HG03139 (cell line): Measurements from ENCODE around the gene PPP1R3D.
"Not testable (repeated sequence)": the region's sequence is repeated elsewhere in the genome, so short reads cannot be mapped to it uniquely, and the experiment has no call there.

Source experiments
- ATAC-seq: cut with Tn5 transposase; IDR thresholded peaks from one replicate; pipeline ENCODE4 v1.9.1; 2021; ENCODE audit not compliant: unreplicated experiment

Gene PPP1R3D, protein sequence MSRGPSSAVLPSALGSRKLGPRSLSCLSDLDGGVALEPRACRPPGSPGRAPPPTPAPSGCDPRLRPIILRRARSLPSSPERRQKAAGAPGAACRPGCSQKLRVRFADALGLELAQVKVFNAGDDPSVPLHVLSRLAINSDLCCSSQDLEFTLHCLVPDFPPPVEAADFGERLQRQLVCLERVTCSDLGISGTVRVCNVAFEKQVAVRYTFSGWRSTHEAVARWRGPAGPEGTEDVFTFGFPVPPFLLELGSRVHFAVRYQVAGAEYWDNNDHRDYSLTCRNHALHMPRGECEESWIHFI

DNA sequence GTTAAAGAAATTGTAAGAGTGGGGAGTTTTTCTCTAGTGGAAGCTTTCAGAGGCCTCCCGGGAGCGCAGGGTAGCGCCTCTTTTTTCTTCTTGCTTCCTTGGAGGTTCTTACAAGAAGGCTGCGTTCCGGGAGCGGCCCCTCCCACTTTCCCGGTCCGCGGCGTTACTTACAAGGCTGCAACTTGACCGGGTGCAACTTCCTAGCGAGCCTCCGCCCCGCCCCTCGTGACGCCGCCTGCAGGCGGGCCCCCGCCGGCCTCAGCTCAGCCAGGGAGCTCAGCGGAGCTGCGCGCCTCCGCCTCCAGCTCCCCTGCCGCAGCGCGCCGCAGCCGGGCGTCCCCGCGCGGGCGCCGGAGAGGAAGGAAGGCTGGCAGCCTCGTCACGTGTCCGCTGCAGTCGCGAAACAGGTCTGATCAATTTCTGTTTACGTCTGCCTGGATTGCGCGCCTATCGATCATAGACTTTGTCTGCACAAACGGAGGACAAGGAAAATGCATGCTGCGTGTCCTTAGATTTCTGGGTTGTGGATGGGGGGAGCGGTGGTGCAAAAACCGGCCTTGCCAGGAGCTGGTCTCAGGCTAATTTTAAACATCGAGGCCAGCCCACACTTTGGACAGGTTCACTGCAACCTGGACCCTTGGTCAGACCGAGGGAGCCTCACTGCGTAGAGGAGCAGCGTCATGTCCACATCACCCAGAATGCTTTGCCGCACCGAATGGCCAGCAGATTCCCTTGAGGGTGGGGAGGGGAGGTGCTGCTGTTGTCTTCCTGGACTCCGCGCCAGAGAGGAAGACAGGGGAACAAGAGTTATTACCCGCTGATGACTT is at the start of gene PPP1R3D, which contains the start of gene FAM217B:
PPP1R3D (minus strand) TSS at position 177 of the 827 bp plus-strand sequence. CDS start 374 bp downstream, outside the sequence.
FAM217B (plus strand) TSS at position 261 of the 827 bp plus-strand sequence. CDS start 3,555 bp downstream, outside the sequence.
- peak; percentile 85 for ATAC-seq

DNA sequence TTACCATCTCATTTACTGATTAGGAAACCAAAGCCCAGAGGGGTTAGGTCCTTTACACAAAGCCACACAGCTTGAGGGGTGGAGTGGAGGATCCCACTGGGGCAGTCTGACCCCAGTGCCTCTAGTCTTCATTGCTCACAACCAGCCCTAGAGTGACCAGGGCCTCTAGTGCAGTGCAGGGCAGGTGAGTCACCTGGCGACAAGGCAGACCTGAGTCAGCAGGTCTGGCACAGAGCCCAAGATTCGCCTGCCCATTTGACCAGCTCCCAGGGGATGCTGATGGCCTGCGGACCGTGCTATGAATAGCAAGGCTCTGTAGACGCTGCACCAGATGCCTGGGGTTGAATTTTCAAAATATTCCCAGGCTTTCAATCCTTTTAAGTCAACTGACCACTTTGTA is 48.0 kb upstream of the PPP1R3D start:
- ATAC-seq = no peak

DNA sequence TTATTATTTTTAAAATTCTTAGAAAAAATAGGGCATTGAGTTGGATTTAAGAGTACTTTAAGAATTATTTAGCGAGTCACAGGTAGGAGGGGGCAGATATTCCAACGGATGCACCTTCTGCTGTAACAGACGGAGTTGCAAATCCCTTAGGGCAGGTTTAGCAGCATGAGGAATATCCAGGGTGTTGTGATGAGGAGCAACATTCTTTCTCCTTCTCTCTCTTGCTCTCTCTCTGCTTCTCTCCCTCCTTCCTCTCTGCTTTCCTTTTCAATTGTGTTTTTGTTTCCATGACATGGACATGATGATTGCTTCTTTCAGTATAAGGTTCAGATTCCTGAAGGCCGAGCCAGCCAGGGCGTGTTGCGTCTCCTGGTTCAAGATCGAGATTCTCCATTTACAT is 47.0 kb upstream of the PPP1R3D start:
- no peak for ATAC-seq

DNA sequence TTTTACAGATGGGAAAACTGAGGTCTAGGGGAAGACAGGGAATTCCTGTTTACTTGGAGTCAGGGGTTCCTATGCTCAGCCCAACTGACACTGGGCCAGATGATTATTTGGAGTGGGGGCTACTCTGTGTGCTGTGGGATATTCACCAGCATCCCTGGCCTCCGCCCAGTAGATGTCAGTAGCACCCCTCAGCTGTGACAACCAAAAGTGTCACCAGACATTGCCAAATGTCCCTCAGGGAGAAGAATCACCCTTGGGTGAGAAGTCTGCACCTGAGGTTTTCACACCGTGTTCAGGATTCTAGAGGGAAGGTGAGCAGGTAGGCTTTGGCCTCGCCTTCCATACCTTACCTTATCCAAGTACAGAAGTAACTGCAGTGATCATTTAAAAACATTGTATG is 45.8 kb upstream of the PPP1R3D start:
- no peak for ATAC-seq

DNA sequence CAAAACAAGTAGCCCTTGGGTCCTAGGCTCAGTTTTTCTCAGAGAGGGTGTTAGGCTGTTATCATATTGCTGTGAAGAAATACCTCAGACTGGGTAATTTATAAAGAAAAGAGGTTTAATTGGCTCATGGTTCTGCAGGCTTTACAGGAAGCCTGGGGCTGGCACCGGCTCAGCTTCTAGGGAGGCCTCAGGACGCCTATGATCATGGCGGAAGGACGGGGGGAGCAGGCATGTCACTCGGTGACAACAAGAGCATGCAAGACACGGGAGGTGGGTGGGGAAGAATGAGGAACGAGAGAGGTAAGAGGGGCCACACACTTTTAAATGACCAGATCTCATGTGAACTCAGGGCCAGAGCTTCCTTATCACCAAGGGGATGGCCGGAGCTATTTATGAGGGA is 45.1 kb upstream of the PPP1R3D start:
- ATAC-seq = no peak

DNA sequence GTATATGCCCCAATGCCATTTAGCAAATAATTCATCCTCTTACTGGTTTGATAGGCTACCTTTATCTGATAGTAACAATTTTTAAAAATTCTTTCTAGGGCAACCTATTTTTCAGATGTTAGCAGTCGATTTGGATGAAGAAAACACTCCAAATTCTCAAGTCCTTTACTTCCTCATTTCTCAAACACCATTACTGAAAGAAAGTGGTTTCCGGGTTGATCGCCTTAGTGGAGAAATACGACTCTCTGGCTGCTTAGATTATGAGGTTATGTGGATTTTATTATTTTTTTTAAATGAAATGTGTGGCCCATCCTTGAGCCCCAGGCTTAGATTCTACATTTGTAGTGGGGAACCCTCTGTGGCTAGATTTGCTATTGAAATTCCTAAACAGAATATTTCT is 44.4 kb upstream of the PPP1R3D start:
- no peak for ATAC-seq

DNA sequence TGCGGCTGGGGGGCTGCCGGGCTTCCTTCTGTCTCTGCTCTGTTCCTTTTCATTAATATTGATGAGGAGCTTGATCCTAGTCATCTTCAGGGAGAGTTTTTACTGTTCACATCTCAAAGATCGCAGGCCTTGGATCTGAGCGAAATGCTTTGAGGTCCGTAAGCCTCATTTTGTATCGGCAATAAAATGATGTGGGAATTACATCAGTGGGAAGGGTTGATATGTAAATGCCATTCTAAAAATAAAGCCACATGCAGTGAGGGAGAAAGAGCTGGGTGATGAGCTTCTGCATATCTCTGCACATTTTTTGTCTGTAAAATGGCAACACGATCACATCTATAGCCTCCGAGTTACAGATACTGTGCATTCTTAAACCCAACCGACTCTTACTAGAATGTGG is 43.0 kb upstream of the PPP1R3D start:
- no peak for ATAC-seq

DNA sequence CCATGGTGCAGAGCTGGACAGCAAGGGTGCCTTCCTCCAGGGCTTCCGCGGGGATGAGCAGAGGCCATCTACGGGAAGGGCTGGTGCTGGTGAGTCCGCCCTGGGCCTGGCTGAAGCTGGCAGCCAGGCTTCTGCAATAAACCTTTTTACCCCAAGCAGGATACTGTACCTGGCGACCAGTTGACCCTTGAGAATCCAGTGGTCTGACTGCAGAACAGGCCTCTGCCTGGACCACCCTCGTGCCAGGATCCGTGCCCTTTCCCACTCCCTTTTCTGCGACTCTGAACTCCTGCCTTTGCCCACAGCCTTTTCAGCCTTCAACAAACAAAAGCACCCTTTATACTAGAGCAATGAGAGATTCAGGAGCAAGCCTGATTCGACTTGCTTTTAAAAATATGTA is 37.0 kb upstream of the PPP1R3D start:
- ATAC-seq = no peak

DNA sequence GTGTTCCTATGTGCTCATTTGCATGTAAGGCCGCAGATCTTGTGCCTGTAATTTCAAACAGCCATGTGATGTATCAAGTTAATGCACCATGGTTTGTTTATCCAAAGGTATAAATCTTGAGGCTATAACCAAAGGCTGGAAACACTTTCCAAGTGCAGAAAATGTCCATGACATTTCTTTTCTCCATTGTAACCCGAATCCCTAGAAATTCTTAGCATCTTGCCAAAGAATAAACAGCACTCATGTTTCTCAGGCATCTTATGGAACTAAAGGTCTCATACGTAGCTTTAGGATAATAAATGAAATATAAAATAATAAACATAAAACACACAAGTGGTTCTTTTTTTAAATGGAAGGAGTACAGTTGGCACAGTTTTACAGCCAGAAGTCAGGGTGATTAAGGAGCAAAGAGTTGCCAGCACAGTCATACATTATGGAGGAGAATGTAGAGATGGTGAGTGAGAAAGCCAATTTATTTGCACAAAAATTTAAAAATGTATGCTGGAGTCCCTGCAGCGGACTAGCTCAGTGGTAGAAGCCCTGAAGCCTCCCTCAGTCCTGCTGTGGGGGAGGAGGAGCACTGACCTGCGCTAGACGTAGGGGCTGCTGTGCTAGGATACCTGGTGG is 36.2 kb upstream of the PPP1R3D start:
- ATAC-seq = no peak

DNA sequence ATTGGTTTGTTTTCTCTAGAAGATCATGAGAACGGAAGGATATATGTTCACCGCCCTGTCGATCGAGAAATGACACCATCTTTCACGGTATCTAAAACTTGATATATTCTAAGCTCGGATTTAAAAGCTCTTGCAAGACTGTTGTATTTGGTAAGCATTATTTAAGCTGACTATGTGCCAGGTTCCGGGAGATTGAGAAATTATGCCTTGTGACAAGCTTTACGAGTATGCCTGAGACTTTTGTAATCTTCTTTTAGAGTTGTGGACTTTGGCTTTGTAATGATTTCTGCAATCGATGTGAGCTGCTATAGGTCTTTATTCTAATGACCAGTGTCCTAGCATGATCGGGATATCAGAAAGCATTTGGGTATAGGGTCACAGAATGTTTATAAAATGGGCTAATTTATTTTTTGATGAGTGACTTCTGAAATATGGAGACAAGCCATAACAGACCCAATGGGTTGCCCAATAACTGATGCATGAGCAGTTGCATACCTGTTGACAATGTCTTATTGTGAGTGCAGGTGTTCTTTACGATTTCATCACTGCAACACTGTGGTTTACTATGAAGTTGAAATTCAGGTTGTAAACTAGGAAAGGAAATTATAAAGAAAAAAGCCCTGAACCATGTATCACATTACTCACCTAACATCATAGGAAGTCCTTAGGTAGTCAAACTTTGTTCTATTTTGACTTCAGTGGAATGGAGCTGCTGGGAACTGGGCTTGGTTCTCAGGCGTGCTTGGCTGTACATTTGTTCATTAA is 32.1 kb upstream of the PPP1R3D start:
- no peak for ATAC-seq

DNA sequence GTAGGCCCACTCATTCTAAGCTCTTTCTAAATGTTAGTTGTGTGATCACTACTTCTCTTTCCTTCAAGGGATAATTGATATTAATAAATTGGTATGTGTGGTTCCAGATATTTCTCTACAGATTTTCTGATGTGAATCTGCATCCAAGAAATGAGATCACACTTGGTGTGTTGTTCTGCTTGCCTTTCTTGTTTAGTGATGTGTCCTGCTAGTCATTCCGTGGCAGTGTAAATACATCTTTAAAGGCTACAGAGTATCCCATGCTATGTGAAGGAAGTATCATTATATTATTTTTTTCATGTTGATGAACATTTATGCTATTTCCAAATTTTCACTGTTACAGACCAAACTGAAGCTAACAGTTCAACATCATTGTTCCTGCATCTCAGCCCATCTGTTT is 31.3 kb upstream of the PPP1R3D start:
- ATAC-seq = no peak

DNA sequence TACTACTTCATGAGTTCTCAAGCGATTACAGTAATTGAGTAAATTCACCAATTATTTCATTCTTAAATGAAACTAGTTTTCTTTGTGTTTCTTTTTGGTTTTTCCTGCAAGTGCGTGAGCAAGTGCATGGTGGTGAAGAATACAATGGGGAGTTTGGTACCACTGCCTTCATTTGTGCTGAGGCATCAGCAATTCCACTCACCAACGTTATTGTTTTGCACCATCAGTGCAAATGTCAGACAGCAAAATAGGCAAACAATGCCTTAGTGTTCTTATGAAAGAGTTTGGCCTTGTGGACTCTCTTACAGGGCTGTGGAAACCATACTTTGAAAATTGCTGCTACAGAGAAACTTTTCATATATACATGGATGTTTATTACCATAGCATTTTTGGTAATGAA is 26.3 kb upstream of the PPP1R3D start:
- ATAC-seq = no peak

DNA sequence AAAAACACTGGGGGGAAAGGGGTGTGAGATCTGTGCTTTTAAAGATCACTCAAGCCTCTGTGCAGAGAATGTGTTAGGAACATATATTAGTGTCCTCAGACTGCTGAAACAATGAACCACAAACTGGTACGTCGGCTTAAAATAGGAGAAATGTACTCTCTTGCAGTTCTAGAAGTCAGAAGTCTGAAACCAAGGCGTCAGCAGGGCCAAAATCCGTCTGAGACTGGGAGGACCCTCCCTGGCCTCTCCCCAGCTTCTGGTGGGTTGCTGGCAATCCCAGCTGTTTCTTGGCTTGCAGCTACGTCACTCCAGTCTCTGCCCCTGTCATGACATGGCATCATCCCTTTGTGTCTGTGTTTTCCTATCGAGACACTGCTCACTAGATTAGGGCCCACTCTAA is 22.1 kb upstream of the PPP1R3D start:
- ATAC-seq = no peak

DNA sequence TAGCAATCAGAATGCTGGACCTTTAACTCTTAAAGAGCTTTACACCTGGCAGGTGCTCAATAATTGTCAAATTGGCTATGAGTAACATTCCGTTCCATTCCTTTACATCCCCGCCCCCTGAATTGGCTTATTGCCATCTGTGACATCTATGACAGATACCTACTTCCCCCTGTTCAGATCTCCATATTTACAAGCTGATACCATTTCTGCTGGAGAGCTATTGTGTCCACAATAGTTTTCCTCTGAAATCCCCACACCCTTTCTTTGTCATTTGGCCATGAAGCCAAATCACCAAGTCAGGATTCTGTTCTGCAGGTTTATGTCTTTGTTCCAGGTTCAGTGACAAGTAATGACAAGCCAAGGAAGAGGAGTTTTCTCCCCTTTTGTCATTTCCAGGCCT is 21.3 kb upstream of the PPP1R3D start:
- no peak for ATAC-seq

DNA sequence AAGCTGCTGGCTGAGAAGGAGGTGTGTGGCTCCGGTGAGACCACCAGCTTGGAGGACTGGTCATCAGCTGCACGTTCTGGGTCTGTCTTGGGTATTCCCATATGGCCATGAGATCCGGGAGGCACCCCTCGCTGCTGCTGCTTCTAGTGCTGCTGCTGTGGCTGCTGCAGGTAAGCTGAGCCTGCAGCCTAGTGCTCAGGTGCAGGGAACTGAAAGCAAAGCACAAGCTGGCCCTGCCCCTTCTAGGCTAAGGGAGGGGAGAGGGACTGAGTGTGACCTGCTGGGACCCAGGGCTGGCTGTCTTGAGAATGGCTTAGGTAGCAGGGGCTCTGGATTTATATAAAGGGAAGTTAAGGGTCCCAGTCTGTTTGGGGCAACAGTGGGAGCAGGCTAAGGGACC is 18.5 kb upstream of the PPP1R3D start:
- ATAC-seq = no peak

DNA sequence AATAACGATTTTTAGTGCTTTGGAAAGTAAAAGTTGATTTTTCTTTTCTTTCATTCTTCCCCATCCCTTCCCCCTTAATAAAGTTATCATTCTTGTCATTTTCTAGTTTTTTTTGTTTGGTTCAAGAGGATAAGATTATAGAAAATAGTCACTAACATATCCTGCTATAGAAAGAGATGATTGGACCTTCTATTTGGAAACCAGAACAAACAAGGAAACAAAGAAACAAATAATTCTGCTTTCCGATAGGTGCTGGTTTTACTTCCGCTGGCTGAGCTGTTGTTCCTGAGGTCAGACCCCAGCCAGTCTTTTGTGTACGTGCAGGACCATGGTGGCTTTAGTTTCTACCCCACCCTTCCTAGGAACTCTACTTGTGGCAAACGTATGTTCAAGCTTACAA is 18.0 kb upstream of the PPP1R3D start, which contains the start of gene CDH26:
CDH26 (plus strand) TSS at position 301 of the 400 bp plus-strand sequence. CDS start 304 bp downstream, outside the sequence.
- no peak for ATAC-seq

DNA sequence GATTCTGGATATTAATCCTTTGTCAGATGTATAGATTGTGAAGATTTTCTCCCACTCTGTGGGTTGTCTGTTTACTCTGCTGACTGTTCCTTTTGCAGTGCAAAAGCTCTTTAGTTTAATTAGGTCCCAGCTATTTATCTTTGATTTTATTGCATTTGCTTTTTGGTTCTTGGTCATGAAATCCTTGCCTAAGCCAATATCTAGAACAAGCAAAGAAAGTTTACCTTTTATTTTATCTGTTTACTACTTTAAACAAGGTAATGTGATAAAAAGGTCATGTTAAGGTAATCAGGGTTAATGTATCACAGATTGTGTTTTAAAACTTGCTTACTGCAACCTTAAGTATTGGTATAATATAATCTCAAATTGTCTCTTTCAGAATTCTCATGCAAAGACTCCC is 17.5 kb upstream of the PPP1R3D start:
- ATAC-seq = not testable (repeated sequence)

DNA sequence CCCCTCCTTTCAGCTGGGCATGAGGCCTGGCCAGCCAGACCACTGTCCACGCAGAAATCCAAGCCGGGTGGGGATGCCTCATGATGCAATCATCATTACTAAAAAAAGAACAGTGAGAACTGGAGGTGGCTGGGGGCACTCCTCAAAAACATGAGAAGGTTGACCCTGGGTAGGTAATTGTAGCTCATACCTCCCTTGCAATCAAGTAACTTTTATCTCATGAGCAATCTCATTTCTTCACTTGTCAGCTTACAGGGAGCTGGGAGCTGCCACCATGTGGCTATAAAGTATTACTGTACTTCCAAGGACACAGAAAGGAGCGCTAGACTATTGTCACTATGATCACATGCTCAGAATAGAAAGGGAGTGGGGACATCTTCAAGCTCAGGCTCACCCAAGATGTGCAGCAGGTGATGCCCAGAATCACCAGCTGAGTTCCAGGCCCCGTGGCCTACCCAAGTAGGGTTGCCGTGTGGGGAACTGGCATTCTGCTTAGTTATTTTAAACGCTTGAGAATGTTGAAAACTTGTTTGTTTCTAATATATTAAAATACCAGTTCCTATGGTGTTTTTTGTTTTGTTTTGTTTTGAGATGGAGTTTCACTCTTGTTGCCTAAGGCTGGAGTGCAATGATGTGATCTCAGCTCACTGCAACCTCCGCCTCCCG is 15.2 kb upstream of the PPP1R3D start:
- ATAC-seq = no peak

DNA sequence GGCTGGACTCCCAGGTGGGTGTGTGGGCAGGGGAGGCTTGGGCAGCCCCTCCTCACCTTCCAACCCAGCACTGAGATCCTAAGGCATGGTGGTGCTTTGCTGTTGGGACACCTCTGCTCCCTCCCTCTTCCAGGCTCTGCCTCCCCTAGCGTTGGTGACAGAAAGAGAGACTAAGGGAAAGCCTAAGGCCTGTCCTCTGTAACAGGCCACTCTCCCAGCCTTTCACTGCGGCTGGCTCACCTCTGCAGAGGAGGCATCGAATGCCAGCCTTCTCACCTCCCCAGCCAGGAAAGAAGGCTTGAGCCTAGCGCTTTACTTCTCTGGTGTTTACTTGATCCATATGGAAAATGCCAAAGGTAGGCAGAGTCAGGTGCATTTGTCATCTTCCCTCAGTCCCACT is 14.6 kb upstream of the PPP1R3D start:
- ATAC-seq = no peak

DNA sequence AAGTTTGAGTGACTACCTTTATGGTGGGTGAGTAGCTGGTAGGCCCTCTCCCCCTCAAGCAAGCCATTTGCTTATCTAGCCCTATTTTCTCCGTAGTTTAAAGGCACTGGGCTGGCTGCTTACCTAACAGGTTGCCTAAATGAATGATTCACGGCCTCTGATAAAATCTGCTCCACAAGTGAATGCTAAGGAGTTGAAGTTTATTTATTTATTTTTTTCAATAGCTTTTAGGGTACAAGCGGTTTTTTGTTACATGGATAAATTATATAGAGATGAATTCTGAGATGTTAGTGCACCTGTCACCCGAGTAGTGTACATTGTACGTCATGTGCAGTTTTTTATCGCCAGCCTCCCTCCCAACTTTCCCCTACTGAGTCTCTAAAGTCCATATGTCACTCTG is 9.8 kb upstream of the PPP1R3D start:
- no peak for ATAC-seq
